OCI-LY1 (cell line): ENCODE data around the gene PTK7.
"Not testable (repeated sequence)": the region's sequence is repeated elsewhere in the genome, so short reads cannot be mapped to it uniquely, and the experiment has no call there.

Experiments
- H2AFZ ChIP-seq: fragments of 200-600 bp; sonication (generic), shearing (Covaris generic); 2 replicates; pipeline ENCODE4 v1.6.0; 2014; ENCODE audit warnings: antibody characterized with exemption, mild to moderate bottlenecking, low read length
- H3F3A ChIP-seq: fragments of 200-600 bp; sonication (generic), shearing (Covaris generic); 2 replicates; pipeline ENCODE4 v1.6.0; 2014; ENCODE audit warnings: mild to moderate bottlenecking, antibody characterized with exemption, low read length, moderate library complexity; ENCODE audit not compliant: insufficient read depth
- H3K27ac ChIP-seq: fragments of 200-600 bp; sonication (generic); 2 replicates; pipeline ENCODE4 v1.5.1; 2014; ENCODE audit warnings: low read length, mixed run types, mild to moderate bottlenecking, low read depth; ENCODE audit not compliant: poor library complexity, severe bottlenecking
- H3K27me3 ChIP-seq: fragments of 200-600 bp; sonication (generic); 2 replicates; pipeline ENCODE4 v1.6.0; 2014; ENCODE audit warnings: antibody characterized with exemption, mild to moderate bottlenecking, low read length, moderate library complexity; ENCODE audit not compliant: insufficient read depth
- H3K36me3 ChIP-seq: fragments of 200-600 bp; sonication (generic); 2 replicates; pipeline ENCODE4 v1.6.1; 2014; ENCODE audit warnings: mild to moderate bottlenecking, antibody characterized with exemption, low read length, moderate library complexity, mixed read lengths; ENCODE audit not compliant: insufficient read depth
- H3K4me1 ChIP-seq: fragments of 200-600 bp; sonication (generic); 2 replicates; pipeline ENCODE4 v1.5.1; 2014; ENCODE audit warnings: mild to moderate bottlenecking, low read length, moderate library complexity; ENCODE audit not compliant: insufficient read depth, severe bottlenecking
- H3K4me2 ChIP-seq: fragments of 200-600 bp; sonication (generic), shearing (Covaris generic); 2 replicates; pipeline ENCODE4 v1.6.1; 2014; ENCODE audit warnings: low read length
- H3K4me3 ChIP-seq: fragments of 200-600 bp; sonication (generic); 2 replicates; pipeline ENCODE4 v1.5.1; 2014; ENCODE audit warnings: low read length, low read depth, mild to moderate bottlenecking, mixed read lengths; ENCODE audit not compliant: poor library complexity, severe bottlenecking
- H3K79me2 ChIP-seq: fragments of 200-600 bp; shearing (Covaris generic); 2 replicates; pipeline ENCODE4 v1.6.1; 2016; ENCODE audit warnings: mixed run types, low read length, mixed read lengths; ENCODE audit not compliant: insufficient read depth
- H3K9ac ChIP-seq: fragments of 200-600 bp; sonication (generic), shearing (Covaris generic); 2 replicates; pipeline ENCODE4 v1.6.1; 2014; ENCODE audit warnings: mild to moderate bottlenecking, low read length, mixed read lengths
- H3K9me2 ChIP-seq: fragments of 200-600 bp; sonication (generic), shearing (Covaris generic); 2 replicates; pipeline ENCODE4 v1.6.1; 2014; ENCODE audit warnings: low read depth, mild to moderate bottlenecking, low read length, mixed read lengths
- H3K9me3 ChIP-seq: fragments of 200-600 bp; shearing (Covaris generic); 2 replicates; pipeline ENCODE4 v1.6.1; 2014; ENCODE audit warnings: low read length, mixed read lengths
- H4K20me1 ChIP-seq: fragments of 200-600 bp; sonication (generic), shearing (Covaris generic); 2 replicates; pipeline ENCODE4 v1.6.0; 2016; ENCODE audit warnings: mild to moderate bottlenecking, low read length; ENCODE audit not compliant: insufficient read depth
- CTCF ChIP-seq: fragments of 200-600 bp; sonication (generic), shearing (Covaris generic); IDR thresholded peaks from 2 replicates; pipeline ENCODE4 v1.5.1; 2017; ENCODE audit warnings: mild to moderate bottlenecking, antibody characterized with exemption, low read length, moderate library complexity, mixed read lengths
- EZH2 ChIP-seq: fragments of 200-600 bp; sonication (generic), shearing (Covaris generic); IDR thresholded peaks from 2 replicates; pipeline ENCODE4 v1.8.0; 2017; ENCODE audit warnings: borderline replicate concordance, mixed run types, mild to moderate bottlenecking, antibody characterized with exemption, low read length, moderate library complexity, mixed read lengths

Gene PTK7

DNA sequence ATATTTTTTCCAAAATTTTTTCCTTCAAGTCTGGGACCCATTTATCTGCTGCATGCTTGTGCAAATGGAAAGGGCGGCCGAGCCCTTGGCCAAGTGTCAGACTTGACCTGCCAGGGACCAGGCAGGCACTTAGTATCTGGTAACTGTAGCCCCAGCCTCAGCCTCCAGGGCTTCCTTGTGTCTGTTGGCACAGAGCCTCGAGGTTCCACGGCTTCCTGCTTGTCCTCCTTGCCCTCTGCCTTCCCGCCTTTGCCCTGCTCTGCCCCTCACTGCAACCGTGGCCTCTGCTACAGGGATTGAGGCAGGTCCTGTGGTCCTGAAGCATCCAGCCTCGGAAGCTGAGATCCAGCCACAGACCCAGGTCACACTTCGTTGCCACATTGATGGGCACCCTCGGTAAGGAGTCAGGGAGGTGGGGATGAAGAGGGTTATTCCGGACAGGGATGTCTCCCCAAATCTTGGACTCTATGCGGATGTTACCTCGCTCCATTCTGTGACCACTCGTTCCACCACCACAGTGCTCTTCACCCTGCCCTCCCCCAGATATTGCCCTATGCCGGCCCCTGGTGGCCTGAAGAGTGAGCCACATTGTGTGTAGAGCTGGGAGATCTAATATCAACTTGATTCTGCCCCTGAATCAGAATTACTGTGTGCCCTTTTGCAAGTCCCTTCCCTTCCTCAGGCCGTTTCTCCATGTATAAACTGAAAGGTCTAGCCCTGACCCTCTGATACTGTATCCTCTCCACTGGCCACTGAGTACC lies 53.5 kb downstream of the PTK7 start:
- no peaks in the 10 kb centered on the region for H3F3A ChIP-seq
- no peak overlapping the region for H3K9ac ChIP-seq
- H3K4me1 ChIP-seq, result no peaks in the 10 kb centered on the region
- H3K79me2 ChIP-seq, result no peaks in the 10 kb centered on the region
- no peaks in the 10 kb centered on the region for H3K9me3 ChIP-seq
- TF ChIP-seq CTCF (peak; percentile 67), EZH2 (no peak)
- no peak overlapping the region for H3K27ac ChIP-seq
- H2AFZ ChIP-seq, result no peak overlapping the region
- no peaks in the 10 kb centered on the region for H4K20me1 ChIP-seq
- H3K4me2 ChIP-seq, result no peak overlapping the region
- H3K9me2 ChIP-seq, result no peaks in the 10 kb centered on the region
- no peaks in the 10 kb centered on the region for H3K36me3 ChIP-seq
- H3K27me3 ChIP-seq, result peaks cover 20% of the 10 kb centered on the region; the same call in 1 of the 2 replicates
- H3K4me3 ChIP-seq, result no peak overlapping the region

DNA sequence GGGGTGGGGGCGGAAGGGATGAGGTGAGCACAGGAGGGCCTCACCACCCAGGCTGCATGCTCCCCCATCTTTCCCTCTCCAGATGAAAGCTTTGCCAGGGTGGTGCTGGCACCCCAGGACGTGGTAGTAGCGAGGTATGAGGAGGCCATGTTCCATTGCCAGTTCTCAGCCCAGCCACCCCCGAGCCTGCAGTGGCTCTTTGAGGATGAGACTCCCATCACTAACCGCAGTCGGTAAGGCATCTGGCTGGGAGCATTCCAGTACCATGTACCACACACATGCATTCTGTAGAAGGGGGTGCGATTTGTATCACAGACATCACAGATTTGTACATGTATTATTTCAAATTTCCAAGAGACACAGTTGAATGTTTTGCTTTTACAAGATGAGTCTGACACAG lies 54.3 kb downstream of the PTK7 start:
- no peaks in the 10 kb centered on the region for H4K20me1 ChIP-seq
- no peaks in the 10 kb centered on the region for H3K9me2 ChIP-seq
- no peak overlapping the region for H3K9ac ChIP-seq
- H3K4me3 ChIP-seq, result no peak overlapping the region
- H3K9me3 ChIP-seq, result no peaks in the 10 kb centered on the region
- TF ChIP-seq CTCF, result no peak
- TF ChIP-seq EZH2, result no peak
- no peak overlapping the region for H3K27ac ChIP-seq
- no peak overlapping the region for H2AFZ ChIP-seq
- H3K79me2 ChIP-seq, result no peaks in the 10 kb centered on the region
- H3K36me3 ChIP-seq, result no peaks in the 10 kb centered on the region
- H3K27me3 ChIP-seq, result peaks cover 20% of the 10 kb centered on the region; the same call in 1 of the 2 replicates
- no peak overlapping the region for H3K4me2 ChIP-seq
- H3K4me1 ChIP-seq, result no peaks in the 10 kb centered on the region
- H3F3A ChIP-seq, result no peaks in the 10 kb centered on the region

DNA sequence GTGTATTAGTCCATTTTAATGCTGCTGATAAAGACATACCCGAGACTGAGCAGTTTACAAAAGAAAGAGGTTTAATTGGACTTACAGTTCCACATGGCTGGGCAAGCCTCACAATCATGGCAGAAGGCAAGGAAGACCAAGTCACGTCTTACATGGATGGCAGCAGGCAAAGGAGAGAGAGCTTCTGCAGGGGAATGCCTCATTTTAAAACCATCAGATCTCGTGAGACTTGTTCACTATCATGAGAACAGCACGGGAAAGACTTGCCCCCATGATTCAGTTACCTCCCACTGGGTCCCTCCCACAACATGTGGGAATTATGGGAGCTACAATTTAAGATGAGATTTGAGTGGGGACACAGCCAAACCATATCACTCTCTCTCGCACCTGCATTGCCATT lies 55.3 kb downstream of the PTK7 start:
- H3K27ac ChIP-seq, H3K9me3 ChIP-seq, H3K4me1 ChIP-seq, H3K9ac ChIP-seq, H4K20me1 ChIP-seq, H3K79me2 ChIP-seq, H3K4me2 ChIP-seq, H3K4me3 ChIP-seq, H3K9me2 ChIP-seq, H3F3A ChIP-seq, H2AFZ ChIP-seq, H3K36me3 ChIP-seq: not testable (repeated sequence)
- H3K27me3 ChIP-seq, result peaks cover 20% of the 10 kb centered on the region; the same call in 1 of the 2 replicates

DNA sequence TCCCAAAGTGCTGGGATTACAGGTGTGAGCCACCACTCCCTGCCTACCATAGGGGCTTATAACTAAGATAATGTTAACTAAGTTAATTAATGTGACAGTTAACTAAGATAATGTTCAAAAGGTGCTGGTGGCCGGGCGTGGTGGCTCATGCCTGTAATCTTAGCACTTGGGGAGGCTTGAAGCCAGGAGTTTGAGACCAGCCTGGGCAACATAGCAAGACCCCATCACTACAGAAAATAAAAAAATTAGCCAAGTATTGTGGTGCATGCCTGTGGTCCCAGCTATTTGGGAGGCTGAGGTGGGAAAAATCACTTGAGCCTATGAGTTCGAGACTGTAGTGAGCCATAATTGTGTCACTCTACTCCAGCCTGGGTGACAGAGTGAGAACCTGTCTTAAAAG lies 62.2 kb downstream of the PTK7 start:
- no peak for TF ChIP-seq CTCF
- no peak for TF ChIP-seq EZH2
- no peak overlapping the region for H3K4me2 ChIP-seq
- peaks cover 3% of the 10 kb centered on the region for H3K4me1 ChIP-seq

DNA sequence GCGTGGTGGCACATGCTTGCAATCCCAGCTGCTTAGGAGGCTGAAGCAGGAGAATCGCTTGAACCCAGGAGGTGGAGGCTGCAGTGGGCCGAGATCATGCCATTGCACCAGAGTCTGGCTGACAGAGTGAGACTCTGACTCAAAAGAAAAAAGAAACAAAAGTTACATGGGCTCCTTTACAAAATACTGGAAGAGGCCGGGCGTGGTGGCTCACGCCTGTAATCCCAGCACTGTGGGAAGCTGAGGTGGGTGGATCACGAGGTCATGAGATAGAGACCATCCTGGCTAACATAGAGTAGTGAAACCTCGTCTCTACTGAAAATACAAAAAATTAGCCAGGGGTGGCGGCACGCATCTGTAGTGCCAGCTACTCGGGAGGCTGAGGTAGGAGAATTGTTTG lies 63.9 kb downstream of the PTK7 start:
- H4K20me1 ChIP-seq, H3K36me3 ChIP-seq, H2AFZ ChIP-seq, H3K9me3 ChIP-seq, H3K4me1 ChIP-seq, H3K79me2 ChIP-seq, H3K9me2 ChIP-seq, H3K4me3 ChIP-seq, H3K4me2 ChIP-seq, H3F3A ChIP-seq, H3K9ac ChIP-seq, H3K27ac ChIP-seq, H3K27me3 ChIP-seq: not testable (repeated sequence)

More for the DNA sequence above, 62.2 kb downstream of the PTK7 start:
- no peak overlapping the region for H2AFZ ChIP-seq
- H3K79me2 ChIP-seq, result no peaks in the 10 kb centered on the region
- H3K9me2 ChIP-seq, result no peaks in the 10 kb centered on the region
- no peaks in the 10 kb centered on the region for H4K20me1 ChIP-seq
- H3K4me3 ChIP-seq, result no peak overlapping the region
- no peak overlapping the region for H3K27ac ChIP-seq
- no peak overlapping the region for H3K9ac ChIP-seq
- no peaks in the 10 kb centered on the region for H3K36me3 ChIP-seq
- H3F3A ChIP-seq, result no peaks in the 10 kb centered on the region
- no peaks in the 10 kb centered on the region; the same call in 1 of the 2 replicates for H3K27me3 ChIP-seq
- H3K9me3 ChIP-seq, result no peaks in the 10 kb centered on the region
